ENCODE data around the gene SPIC. TPM values are rescaled to one million over a fixed set of nuclear protein-coding genes. Genes with fewer than 3 reads are reported as not detected.

SPIC gene
- total RNA-seq, 4 donors from 2014 or later = not detected

DNA sequence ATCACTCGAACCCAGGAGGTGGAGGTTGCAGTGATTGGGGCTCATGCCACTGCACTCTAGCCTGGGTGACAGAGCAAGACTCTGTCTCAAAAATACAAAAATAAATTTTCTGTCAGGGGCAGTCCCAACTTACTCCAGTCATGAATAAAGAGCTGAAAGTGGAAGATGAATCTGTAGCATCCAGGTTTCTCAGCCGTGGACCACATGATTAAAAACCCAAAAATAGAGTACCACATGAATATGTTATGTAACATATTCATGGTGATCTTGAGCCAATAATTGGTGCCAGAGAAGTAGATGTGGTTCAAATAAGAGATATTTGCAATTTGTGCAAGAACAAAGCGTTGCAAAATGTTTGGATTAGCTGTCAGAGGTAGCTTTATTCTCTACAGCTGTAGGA lies 23.1 kb downstream of the SPIC start:
- intact Hi-C loops (cut with DNase I) = no loop called here
- DNase-seq (ENCODE audit: extremely low spot score) = no peak
- H3K4me1 ChIP-seq = peaks cover 20 to 27% (median 27%) of the 10 kb centered on the region in 4 donors
- WGBS = 44% methylated on average over 3 of the region's 3 CpGs
- H3K36me3 ChIP-seq = no peaks in the 10 kb centered on the region
- H3K27ac ChIP-seq (replicated peaks in 1 of 4) = peak overlapping the region in 1 of 4 donors; percentile 14
- no peak overlapping the region for H3K4me3 ChIP-seq
- TF ChIP-seq, protein P1, sequence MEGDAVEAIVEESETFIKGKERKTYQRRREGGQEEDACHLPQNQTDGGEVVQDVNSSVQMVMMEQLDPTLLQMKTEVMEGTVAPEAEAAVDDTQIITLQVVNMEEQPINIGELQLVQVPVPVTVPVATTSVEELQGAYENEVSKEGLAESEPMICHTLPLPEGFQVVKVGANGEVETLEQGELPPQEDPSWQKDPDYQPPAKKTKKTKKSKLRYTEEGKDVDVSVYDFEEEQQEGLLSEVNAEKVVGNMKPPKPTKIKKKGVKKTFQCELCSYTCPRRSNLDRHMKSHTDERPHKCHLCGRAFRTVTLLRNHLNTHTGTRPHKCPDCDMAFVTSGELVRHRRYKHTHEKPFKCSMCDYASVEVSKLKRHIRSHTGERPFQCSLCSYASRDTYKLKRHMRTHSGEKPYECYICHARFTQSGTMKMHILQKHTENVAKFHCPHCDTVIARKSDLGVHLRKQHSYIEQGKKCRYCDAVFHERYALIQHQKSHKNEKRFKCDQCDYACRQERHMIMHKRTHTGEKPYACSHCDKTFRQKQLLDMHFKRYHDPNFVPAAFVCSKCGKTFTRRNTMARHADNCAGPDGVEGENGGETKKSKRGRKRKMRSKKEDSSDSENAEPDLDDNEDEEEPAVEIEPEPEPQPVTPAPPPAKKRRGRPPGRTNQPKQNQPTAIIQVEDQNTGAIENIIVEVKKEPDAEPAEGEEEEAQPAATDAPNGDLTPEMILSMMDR (IDR thresholded peaks at IDR 0.05) = no peak
- no peak for TF ChIP-seq EP300 (IDR thresholded peaks at IDR 0.05)
- no peak for TF ChIP-seq POLR2A (IDR thresholded peaks at IDR 0.05; ENCODE audit: low read depth)
- TF ChIP-seq POLR2AphosphoS5 (IDR thresholded peaks at IDR 0.05) = no peak
- H3K27me3 ChIP-seq = no peaks in the 10 kb centered on the region
- no peaks in the 10 kb centered on the region for H3K9me3 ChIP-seq

DNA sequence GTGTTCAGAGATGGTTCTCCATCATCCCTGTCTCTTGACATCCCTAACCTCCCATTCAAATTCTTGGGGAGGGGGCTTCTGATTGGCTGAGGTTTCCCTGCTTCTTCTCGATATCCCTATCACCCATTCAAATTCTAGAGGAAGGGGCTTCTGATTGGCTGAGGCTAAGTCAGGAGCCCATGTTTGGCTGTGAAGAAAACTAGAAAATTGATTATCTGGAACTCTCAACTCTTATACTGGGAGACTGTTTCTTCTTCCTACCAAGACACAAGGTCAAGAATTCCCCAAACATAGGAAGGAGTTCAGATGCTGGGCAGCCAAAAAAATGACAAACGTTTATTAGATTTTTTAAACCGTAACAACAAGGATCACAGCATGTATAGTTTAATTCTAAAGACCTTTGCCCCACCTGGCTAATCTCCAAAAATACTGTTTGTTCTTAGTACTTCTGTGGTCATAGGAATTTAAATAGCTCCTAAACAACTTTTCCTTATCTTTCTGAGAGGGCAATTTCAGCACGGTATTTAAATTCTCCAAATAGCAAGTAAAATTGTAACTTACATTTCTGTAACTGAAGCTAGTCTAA lies 26.4 kb downstream of the SPIC start:
- H3K9me3 ChIP-seq = no peaks in the 10 kb centered on the region
- no peak overlapping the region for H3K27ac ChIP-seq (replicated peaks in 1 of 4)
- intact Hi-C loops (cut with DNase I) = no loop called here
- TF ChIP-seq EP300 (IDR thresholded peaks at IDR 0.05) (no peak), POLR2AphosphoS5 (IDR thresholded peaks at IDR 0.05) (no peak)
- TF ChIP-seq, protein P1 (IDR thresholded peaks at IDR 0.05) = no peak
- no peaks in the 10 kb centered on the region for H3K36me3 ChIP-seq
- no peaks in the 10 kb centered on the region for H3K27me3 ChIP-seq
- DNase-seq (ENCODE audit: extremely low spot score) = no peak
- no peak overlapping the region for H3K4me3 ChIP-seq
- H3K4me1 ChIP-seq = peaks cover 20 to 27% (median 27%) of the 10 kb centered on the region in 4 donors
- 39% methylated on average over 4 of the region's 4 CpGs for WGBS

DNA sequence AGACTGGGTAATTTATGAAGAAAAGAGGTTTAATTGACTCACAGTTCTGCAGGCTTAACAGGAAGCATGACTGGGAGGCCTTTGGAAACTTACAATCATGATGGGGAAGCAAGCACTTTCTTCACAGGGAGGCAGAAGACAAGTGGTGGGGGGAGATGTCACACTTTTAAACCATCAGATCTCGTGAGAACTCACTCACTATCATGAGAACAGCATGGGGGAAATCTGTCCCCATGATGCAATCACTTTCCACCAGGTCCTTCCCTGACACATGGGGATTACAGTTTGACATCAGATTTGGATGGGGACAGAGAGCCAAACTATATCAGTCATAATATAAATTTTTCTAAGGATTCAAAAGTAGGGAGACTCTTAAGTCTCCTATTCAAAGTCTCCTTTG lies 46.0 kb downstream of the SPIC start:
- Histone ChIP-seq H3K4me1 (no peaks in the 10 kb centered on the region), H3K9me3 (no peaks in the 10 kb centered on the region), H3K4me3 (no peak overlapping the region), H3K36me3 (no peaks in the 10 kb centered on the region), H3K27me3 (no peaks in the 10 kb centered on the region), H3K27ac (replicated peaks in 1 of 4) (no peak overlapping the region)
- TF ChIP-seq, protein P1 (IDR thresholded peaks at IDR 0.05) = no peak
- TF ChIP-seq POLR2AphosphoS5 (IDR thresholded peaks at IDR 0.05) (no peak), EP300 (IDR thresholded peaks at IDR 0.05) (no peak), POLR2A (IDR thresholded peaks at IDR 0.05; ENCODE audit: low read depth) (no peak)
- DNase-seq (ENCODE audit: extremely low spot score) = no peak
- WGBS = 8% methylated on average over 1 of the region's 1 CpG
- intact Hi-C loops (cut with DNase I) = no loop called here

DNA sequence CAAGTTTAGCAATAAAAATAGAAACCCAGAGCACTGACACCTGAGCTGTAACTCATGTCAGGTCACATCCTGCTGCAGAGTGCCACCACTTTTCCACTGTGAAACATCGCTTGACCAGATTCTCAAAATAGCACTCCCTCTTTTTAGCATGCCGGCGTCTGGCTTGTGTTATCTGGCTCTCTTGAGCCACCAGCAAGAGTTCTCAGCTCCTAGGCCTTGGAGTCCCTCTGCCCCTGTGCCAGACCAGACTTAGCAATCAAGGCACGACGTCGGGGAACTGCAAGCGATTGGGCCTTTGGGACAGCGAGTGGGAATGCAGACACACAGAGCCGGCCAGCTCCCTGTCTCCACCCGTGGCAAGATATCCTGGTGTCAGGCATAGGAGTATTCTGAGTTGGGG lies 52.5 kb downstream of the SPIC start:
- Histone ChIP-seq H3K36me3 (no peaks in the 10 kb centered on the region), H3K4me3 (no peak overlapping the region), H3K27ac (replicated peaks in 1 of 4) (no peak overlapping the region), H3K27me3 (no peaks in the 10 kb centered on the region), H3K9me3 (no peaks in the 10 kb centered on the region), H3K4me1 (no peaks in the 10 kb centered on the region)
- WGBS = 77% methylated on average over 9 of the region's 10 CpGs
- TF ChIP-seq EP300 (IDR thresholded peaks at IDR 0.05) (no peak), POLR2A (IDR thresholded peaks at IDR 0.05; ENCODE audit: low read depth) (no peak)
- TF ChIP-seq, protein P1 (IDR thresholded peaks at IDR 0.05) = no peak
- no peak for DNase-seq (ENCODE audit: extremely low spot score)
- intact Hi-C loops (cut with DNase I) = no loop called here

DNA sequence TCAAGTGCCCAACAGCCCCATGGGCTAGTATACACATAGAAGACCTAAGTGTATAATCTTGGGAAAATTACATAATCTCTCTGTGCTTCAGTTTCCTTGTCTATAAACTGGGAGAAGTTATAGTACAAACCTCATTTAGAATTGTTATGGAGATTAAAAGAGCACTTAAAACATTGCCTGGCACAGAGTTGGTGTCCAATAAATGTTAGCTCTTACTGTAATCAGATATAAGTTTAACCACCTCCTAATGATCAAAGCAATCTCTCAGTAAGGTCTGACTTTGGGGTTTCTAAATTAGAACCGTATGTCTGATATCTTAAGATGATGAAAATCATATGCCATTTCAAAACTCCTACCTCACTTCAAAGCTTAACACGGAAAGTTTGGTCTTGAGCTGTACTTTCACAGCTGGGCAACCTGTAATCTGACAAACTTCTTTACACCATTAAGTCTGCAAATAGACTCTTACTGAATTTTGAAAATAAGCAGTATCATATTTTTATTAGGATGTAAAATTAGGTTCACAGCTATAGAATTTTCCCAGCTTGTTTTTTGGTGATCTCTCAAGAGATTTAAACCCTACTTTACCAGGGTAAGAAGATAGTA lies 61.0 kb downstream of the SPIC start:
- no peaks in the 10 kb centered on the region for H3K36me3 ChIP-seq
- intact Hi-C loops (cut with DNase I) = no loop called here
- 42% methylated on average over 2 of the region's 2 CpGs for WGBS
- H3K27ac ChIP-seq (replicated peaks in 1 of 4) = no peak overlapping the region
- TF ChIP-seq POLR2AphosphoS5 (IDR thresholded peaks at IDR 0.05) (no peak), POLR2A (IDR thresholded peaks at IDR 0.05; ENCODE audit: low read depth) (no peak), EP300 (IDR thresholded peaks at IDR 0.05) (no peak)
- TF ChIP-seq, protein P1 (IDR thresholded peaks at IDR 0.05) = no peak
- no peaks in the 10 kb centered on the region for H3K27me3 ChIP-seq
- H3K9me3 ChIP-seq = no peaks in the 10 kb centered on the region
- no peak for DNase-seq (ENCODE audit: extremely low spot score)
- no peaks in the 10 kb centered on the region for H3K4me1 ChIP-seq
- H3K4me3 ChIP-seq = no peak overlapping the region

Measured in esophagus muscularis mucosa (tissue), 4 donors.